HS-27A (cell line): ENCODE measurements around the gene DDX23.
"Not testable (repeated sequence)": the region's sequence is repeated elsewhere in the genome, so short reads cannot be mapped to it uniquely, and the experiment has no call there.

ENCODE experiments used
- DNase-seq: peaks from one replicate; pipeline ENCODE4 v3.0.0-alpha.2; 2012; ENCODE audit warnings: low read depth, missing footprints

DDX23 gene

GRCh38 chr12:48851883-48852733 lies at the start of gene DDX23:
Gene DDX23, minus strand, starts transcription at chr12:48852163. Its CDS starts 6,381 bp downstream, at chr12:48845782.
- DNase-seq = peak; percentile 86

DNA sequence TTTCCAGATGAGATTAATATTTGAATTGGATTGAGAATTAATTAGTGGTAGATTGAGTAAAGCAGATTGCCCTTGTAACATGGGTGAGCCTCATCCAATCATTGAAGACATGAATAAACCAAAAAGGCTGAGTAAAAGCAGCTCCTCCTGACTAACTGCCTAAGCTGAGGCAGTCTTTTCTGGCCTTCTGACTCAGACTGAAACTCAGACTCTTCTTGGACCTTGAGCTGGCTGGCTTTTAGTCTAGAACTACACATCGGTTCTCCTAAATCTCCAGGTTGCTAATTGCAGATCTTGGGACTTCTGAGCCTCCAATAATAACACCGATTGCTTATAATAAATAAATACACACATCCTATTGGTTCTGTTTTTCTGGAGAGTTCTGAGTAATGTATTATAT lies 49.3 kb upstream of the DDX23 start:
- no peak for DNase-seq

GRCh38 chr12:48899651-48900050 lies 47.7 kb upstream of the DDX23 start:
- DNase-seq = no peak

DNA sequence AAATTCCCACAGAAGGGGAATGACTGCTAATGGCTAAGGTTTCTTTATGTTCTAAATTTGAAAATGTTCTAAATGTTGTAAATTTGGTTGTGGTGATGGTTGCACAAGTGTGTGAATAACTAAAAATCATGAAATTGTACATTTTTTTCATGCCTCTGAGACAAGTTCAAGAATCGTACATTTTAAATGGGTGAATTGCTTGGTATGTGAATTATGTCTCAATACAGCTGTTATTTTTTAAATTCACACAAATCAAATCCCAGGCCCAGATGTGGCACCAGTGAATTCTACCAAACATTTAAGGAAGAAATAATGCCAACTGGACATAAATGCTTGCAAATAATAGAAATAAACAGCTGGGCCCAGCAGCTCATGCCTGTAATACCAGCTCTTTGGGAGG lies 42.3 kb upstream of the DDX23 start:
- DNase-seq = no peak

DNA sequence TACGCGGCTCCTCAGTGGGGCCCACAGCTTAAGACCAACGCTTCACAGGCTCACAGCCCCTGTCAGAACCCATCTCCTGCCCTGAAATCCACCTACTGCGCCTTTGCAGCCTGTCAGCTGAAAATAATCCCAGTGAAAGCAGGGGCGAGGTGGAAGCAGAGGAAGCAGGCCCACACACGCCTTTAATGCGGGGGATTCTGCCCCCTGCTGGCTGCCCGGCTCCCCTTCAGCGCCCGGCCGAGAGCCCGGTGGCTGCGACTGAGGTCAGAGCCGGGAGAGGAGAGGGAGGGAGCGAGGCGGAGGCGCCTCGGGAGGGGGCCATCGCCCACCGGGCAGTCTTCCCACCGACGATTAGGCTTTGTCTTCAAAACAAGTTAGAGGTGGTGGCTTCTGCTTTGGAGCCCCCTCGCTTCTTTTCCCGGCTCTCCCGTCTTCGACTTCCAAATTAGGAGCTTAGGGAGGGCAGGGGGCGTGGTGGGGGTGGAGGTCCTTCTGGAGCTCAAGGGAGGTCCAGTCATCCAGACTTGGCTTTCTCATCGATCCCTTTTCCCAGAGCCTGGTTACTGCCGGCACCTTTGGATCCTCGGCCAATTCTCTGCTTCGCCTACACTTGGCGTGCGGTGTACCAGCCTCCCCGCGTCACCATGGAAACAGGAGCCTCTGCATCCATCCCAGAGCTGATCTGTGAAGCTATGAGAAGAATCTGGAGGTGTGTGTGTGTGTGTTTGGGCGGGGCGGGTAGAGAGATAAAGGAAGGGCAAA lies 38.9 kb upstream of the DDX23 start:
- peak; percentile 11 for DNase-seq

DNA sequence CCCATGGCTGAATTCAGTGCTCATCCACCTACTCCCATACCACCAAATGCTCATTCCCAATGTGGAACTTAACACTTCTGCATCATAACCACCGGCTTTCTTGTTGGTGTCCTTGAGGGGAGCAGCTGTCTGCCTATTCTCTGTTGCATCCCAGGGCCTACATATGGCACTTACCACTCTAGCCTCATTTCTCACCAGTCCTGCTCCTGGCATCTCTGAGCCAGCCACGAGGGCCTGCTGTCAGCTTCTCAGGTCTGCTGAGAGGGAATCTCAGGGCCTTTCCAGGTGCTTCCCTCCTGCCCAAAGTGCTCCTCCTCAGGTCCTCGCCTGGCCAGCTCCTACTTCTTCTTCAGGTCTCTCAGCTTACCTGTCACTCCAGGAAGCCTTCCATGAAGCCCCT lies 37.7 kb upstream of the DDX23 start:
- DNase-seq = no peak

DNA sequence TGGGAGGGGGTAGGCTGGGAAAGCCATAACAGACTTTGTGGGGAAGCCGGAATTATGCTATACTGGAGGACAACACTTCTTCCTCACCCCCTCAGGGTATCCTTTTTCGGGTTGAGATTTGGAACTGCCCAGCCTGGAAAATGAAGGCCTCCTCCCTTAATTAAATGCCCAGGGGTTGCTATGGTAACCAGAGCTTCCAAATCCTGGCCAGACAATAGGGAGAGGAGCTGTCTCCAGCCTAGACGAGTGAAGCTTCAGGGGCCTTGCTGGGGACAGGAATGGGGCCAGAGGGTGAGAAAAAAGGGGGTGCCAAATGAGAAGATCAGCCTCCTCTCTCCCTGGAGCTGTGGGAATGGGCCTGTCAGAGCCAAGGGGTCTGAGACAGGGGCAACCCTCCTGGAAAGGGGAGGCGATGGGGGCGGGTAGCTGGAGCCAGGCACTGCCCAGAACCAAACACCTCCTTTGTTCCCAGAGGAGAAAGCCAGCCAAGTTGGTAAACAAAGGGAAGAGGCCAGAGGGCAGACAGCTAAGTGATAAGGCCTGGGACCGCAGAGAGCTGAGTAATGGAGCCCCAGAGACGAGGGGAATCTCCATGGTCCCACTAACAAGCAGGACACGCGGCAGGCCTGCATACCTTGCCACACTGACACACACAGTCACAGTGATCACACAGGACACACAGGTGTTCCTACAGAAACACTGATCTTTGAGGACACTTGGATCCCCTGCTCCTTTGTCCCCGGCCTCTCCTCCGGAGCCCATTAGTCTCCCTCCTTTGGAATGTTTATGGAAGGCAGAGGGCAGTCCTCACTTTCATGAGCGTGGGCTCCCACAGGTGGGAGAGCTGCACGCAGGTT lies 31.6 kb upstream of the DDX23 start:
- no peak for DNase-seq

DNA sequence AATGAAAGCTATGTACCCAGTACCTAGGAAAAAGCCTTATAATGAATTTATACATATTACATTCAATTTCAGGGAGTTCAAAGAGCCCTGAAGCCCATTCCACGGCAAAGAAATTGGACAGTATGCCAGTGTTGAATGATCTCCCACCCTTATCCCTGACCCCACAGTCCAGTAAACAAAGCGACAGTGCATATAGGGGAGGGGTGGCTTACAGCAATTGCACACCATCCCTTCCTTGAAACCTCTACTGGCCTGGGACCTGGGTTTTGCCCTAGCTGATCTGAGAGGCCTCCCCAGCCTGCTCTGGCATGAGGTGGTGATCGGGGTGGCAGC lies 31.0 kb upstream of the DDX23 start:
- DNase-seq = no peak

GRCh38 chr12:48882315-48882687 lies 30.3 kb upstream of the DDX23 start:
- no peak for DNase-seq

DNA sequence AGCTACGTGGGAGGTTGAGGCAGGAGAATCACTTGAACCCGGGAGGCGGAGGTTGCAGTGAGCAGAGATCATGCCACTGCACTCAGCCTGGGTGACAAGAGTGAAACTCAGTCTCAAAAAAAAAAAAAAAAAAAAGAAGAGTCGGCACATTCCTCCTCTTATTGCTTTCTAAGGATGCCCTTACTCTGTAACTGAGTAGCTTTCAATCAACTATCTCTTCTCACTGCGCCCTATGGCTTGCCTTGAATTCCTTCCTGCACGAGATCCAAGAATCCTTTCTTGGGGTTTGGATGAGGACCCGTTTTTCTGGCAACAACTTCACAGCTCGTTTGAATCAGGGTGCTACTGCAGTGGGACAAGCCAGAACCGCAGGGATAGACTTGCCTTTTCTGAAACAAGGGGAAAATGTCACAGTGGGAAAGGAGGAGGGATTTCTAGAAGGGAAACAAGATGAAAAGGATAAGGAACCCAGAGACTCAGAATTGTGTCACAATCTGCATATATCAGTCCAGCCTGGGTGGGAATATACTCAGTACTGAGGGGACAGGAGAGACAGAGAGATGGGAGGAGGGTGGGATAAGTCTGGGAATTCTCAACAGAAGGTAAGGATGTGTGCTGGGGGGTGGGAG lies 29.8 kb upstream of the DDX23 start:
- no peak for DNase-seq

- no peak for DNase-seq
These were observed 28.7 kb upstream of the DDX23 start for GRCh38 chr12:48880647-48881046.

DNA sequence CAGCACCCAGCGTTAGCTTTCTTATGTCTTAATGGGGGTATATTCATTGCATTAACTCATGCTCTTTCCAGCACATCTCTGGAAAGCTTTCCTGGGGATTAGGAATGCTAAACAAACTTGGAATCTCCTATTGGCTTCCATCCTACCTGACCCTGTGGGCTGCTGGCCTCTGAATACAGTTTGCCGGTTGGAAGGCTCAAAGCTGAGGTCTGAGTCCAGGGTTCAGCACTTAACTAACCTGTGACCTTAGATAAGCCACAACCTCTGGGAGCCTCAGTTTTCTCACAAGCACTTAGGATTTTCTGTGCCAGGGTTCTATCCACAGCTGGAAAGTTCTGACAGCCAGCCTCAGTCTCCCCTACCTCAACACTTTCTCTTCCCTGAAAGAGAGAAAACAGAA lies 26.6 kb upstream of the DDX23 start:
- DNase-seq = no peak

DNA sequence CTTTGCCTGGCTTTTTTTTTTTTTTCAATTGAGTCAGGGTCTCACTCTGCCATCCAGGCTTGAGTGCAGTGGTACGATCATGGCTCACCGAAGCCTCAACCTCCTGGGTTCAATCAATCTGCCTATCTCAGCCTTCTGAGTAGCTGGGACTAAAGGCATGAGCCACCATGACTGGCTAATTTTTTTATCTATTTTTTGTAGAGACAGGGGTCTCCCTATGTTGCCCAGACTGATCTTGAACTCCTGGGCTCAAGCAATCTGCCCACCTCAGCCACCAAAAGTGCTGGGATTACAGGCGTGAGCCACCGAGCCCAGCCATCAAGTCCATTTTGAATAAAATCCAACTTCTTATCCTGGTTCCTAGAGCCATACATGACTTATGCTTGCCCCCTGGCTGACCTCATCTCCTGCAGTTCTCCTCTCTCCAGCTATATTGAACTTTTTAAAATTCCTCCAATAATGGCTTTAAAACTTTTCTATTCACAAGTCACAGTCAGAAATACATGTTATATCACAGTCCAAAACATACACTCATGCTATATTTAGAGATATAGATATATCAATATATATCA lies 24.1 kb upstream of the DDX23 start:
- no peak for DNase-seq

DNA sequence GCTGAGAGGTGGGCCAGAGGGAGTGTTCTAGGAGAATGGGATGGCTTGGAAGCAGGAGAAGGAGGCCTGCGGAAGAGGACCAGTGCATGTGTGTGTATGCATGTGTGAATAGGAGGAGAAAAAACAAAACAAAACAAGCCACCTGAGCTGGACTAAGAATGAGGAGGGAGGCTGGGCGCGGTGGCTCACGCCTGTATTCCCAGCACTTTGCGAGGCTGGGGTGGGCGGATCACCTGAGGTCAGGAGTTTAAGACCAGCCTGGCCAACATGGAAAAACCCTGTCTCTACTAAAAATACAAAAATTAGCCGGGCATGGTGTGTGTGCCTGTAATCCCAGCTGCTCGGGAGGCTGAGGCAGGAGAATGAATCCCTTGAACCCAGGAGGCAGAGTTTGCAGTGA lies 21.6 kb upstream of the DDX23 start:
- not testable (repeated sequence) for DNase-seq

- DNase-seq = no peak
These were observed 21.1 kb upstream of the DDX23 start for GRCh38 chr12:48873096-48873495.

- DNase-seq = no peak
These were observed 17.2 kb upstream of the DDX23 start for GRCh38 chr12:48869191-48869590.

DNA sequence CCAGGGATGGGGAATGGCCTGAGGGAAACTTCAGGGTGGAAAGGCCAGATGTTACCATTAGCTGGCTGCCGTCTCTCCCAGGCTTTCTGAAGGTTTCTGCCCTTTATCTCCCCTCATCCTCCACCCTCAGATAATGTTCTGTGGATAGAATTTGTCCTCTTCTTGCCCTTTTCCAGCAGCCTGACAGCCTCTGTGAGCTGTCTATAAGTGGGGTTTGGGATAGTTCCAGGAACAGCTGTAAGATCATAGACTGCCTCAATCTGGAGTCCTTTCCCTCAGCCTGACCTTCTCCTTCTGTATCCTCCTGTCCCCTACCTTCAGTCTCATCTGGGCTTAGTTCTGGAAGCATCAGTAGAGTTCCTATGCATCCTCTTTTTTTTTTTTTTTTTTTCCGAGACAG lies 16.5 kb upstream of the DDX23 start:
- no peak for DNase-seq

GRCh38 chr12:48866052-48866711 lies 14.2 kb upstream of the DDX23 start:
- DNase-seq = no peak

- DNase-seq = peak; percentile 67
These were observed 13.5 kb upstream of the DDX23 start, which contains the start of gene RND1 for GRCh38 chr12:48865281-48866051. Gene RND1, minus strand, starts transcription at chr12:48865870. Its CDS starts 103 bp downstream, at chr12:48865767.

- no peak for DNase-seq
These were observed 11.3 kb upstream of the DDX23 start for GRCh38 chr12:48863291-48863690.
